SU-DHL-6 (cell line): ENCODE results near the gene CUBN.

ENCODE experiments used
- CTCF ChIP-seq: fragments of 200-600 bp; sonication (generic); IDR thresholded peaks from one replicate; pipeline ENCODE4 v1.5.1; 2017; ENCODE audit warnings: antibody characterized with exemption, mild to moderate bottlenecking, low read length, moderate library complexity; ENCODE audit not compliant: insufficient read depth, poor library complexity, severe bottlenecking
- EZH2phosphoT487 ChIP-seq: fragments of 200-600 bp; sonication (generic), shearing (Covaris generic); conservative IDR thresholded peaks from 2 replicates; pipeline ENCODE4 v1.6.1; 2018; ENCODE audit warnings: mild to moderate bottlenecking, antibody characterized with exemption, low read length, moderate library complexity, mixed read lengths

GRCh38 chr10:16845248-16845647, 284.4 kb downstream of the CUBN start:
- TF ChIP-seq EZH2phosphoT487 (no peak), CTCF (no peak)
